ENCODE data around the gene MEPE.

GRCh38 chr4:87804871-87805270, 27.9 kb upstream of the MEPE start:
- TF ChIP-seq SMC3 (conservative IDR thresholded peaks at IDR 0.05; ENCODE audit: poor library complexity), result no peak
- no peak for TF ChIP-seq CTCF (IDR thresholded peaks at IDR 0.05; ENCODE audit: poor library complexity, severe bottlenecking)
